OCI-LY1 (cell line): ENCODE results near the gene ZNF26.

Experiments
- H2AFZ ChIP-seq: fragments of 200-600 bp; sonication (generic), shearing (Covaris generic); 2 replicates; pipeline ENCODE4 v1.6.0; 2014; ENCODE audit warnings: antibody characterized with exemption, mild to moderate bottlenecking, low read length
- H3F3A ChIP-seq: fragments of 200-600 bp; sonication (generic), shearing (Covaris generic); 2 replicates; pipeline ENCODE4 v1.6.0; 2014; ENCODE audit warnings: mild to moderate bottlenecking, antibody characterized with exemption, low read length, moderate library complexity; ENCODE audit not compliant: insufficient read depth
- H3K27ac ChIP-seq: fragments of 200-600 bp; sonication (generic); 2 replicates; pipeline ENCODE4 v1.5.1; 2014; ENCODE audit warnings: low read length, mixed run types, mild to moderate bottlenecking, low read depth; ENCODE audit not compliant: poor library complexity, severe bottlenecking
- H3K27me3 ChIP-seq: fragments of 200-600 bp; sonication (generic); 2 replicates; pipeline ENCODE4 v1.6.0; 2014; ENCODE audit warnings: antibody characterized with exemption, mild to moderate bottlenecking, low read length, moderate library complexity; ENCODE audit not compliant: insufficient read depth
- H3K36me3 ChIP-seq: fragments of 200-600 bp; sonication (generic); 2 replicates; pipeline ENCODE4 v1.6.1; 2014; ENCODE audit warnings: mild to moderate bottlenecking, antibody characterized with exemption, low read length, moderate library complexity, mixed read lengths; ENCODE audit not compliant: insufficient read depth
- H3K4me1 ChIP-seq: fragments of 200-600 bp; sonication (generic); 2 replicates; pipeline ENCODE4 v1.5.1; 2014; ENCODE audit warnings: mild to moderate bottlenecking, low read length, moderate library complexity; ENCODE audit not compliant: insufficient read depth, severe bottlenecking
- H3K4me2 ChIP-seq: fragments of 200-600 bp; sonication (generic), shearing (Covaris generic); 2 replicates; pipeline ENCODE4 v1.6.1; 2014; ENCODE audit warnings: low read length
- H3K4me3 ChIP-seq: fragments of 200-600 bp; sonication (generic); 2 replicates; pipeline ENCODE4 v1.5.1; 2014; ENCODE audit warnings: low read length, low read depth, mild to moderate bottlenecking, mixed read lengths; ENCODE audit not compliant: poor library complexity, severe bottlenecking
- H3K79me2 ChIP-seq: fragments of 200-600 bp; shearing (Covaris generic); 2 replicates; pipeline ENCODE4 v1.6.1; 2016; ENCODE audit warnings: mixed run types, low read length, mixed read lengths; ENCODE audit not compliant: insufficient read depth
- H3K9ac ChIP-seq: fragments of 200-600 bp; sonication (generic), shearing (Covaris generic); 2 replicates; pipeline ENCODE4 v1.6.1; 2014; ENCODE audit warnings: mild to moderate bottlenecking, low read length, mixed read lengths
- H3K9me2 ChIP-seq: fragments of 200-600 bp; sonication (generic), shearing (Covaris generic); 2 replicates; pipeline ENCODE4 v1.6.1; 2014; ENCODE audit warnings: low read depth, mild to moderate bottlenecking, low read length, mixed read lengths
- H3K9me3 ChIP-seq: fragments of 200-600 bp; shearing (Covaris generic); 2 replicates; pipeline ENCODE4 v1.6.1; 2014; ENCODE audit warnings: low read length, mixed read lengths
- H4K20me1 ChIP-seq: fragments of 200-600 bp; sonication (generic), shearing (Covaris generic); 2 replicates; pipeline ENCODE4 v1.6.0; 2016; ENCODE audit warnings: mild to moderate bottlenecking, low read length; ENCODE audit not compliant: insufficient read depth
- EZH2 ChIP-seq: fragments of 200-600 bp; sonication (generic), shearing (Covaris generic); IDR thresholded peaks from 2 replicates; pipeline ENCODE4 v1.8.0; 2017; ENCODE audit warnings: borderline replicate concordance, mixed run types, mild to moderate bottlenecking, antibody characterized with exemption, low read length, moderate library complexity, mixed read lengths
- TF ChIP-seq, protein P1 (sequence below): fragments of 200-600 bp; sonication (generic), shearing (Covaris generic); IDR thresholded peaks from 2 replicates; pipeline ENCODE4 v1.5.1; 2017; ENCODE audit warnings: mild to moderate bottlenecking, antibody characterized with exemption, low read length, moderate library complexity, mixed read lengths

Gene ZNF26

DNA sequence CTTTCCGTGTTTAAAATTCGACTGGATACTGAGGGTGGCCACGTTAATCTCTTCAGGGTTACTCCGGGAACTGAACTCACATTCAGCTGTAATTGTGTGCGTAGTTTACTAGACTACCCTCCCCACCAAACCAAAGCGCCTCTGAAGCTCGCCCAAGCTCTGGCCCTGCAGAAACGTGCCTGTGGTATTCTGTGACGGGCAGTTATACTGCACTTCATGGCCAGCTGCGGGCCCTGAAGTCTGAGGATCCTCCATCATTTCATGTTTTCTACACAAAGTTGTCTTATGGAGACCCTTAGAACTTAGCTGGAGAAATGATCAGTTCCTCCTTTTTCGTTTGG, 688 bp downstream of the ZNF26 start:
- Histone ChIP-seq H3K4me3 (peak overlapping the region; percentile 90), H3K79me2 (peaks cover 38% of the 10 kb centered on the region), H3K9me3 (peaks cover 13% of the 10 kb centered on the region), H2AFZ (no peak overlapping the region; the same call in 1 of the 2 replicates), H3K4me2 (peak overlapping the region; percentile 91), H3K9me2 (no peaks in the 10 kb centered on the region), H3K36me3 (peaks cover 45% of the 10 kb centered on the region), H3K27ac (no peak overlapping the region), H3F3A (no peaks in the 10 kb centered on the region), H3K9ac (peak overlapping the region; percentile 90), H3K27me3 (no peaks in the 10 kb centered on the region), H3K4me1 (peaks cover 15% of the 10 kb centered on the region), H4K20me1 (no peaks in the 10 kb centered on the region)
- TF ChIP-seq EZH2, result no peak

DNA sequence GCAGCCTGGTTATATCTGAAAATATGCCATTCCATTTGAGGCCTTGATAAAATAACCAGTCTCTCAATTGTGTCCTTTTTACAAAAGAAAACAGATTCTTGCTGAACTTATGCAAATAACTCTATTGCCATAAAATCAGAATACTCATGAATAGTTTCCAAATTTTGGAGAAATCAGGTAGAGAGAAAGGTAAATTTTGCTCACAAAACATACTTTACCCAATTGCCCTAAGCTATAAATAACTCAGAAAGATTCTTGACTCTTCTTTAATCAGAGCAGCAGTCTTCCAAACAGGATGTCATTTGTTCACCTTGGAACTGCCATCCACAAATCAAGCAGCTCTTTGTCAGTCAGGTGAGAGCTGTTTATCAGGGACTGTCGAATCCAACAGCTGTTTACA, 12.6 kb downstream of the ZNF26 start:
- Histone ChIP-seq H3K79me2 (peaks cover 15% of the 10 kb centered on the region), H3K4me1 (no peaks in the 10 kb centered on the region)

DNA sequence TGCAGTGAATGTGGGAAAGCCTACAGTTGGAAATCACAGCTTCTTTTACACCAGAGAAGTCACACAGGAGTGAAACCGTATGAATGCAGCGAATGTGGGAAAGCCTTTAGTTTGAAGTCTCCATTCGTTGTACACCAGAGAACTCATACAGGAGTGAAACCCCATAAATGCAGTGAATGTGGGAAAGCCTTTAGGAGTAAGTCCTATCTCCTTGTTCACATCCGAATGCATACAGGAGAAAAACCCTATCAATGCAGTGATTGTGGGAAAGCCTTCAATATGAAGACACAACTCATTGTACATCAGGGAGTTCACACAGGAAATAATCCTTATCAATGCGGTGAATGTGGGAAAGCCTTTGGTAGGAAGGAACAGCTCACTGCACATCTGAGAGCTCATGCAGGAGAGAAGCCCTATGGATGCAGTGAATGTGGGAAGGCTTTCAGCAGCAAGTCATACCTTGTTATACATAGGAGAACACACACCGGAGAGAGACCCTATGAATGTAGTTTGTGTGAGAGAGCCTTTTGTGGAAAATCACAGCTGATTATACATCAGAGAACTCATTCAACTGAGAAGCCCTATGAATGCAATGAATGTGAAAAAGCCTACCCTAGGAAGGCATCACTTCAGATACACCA, 24.6 kb downstream of the ZNF26 start:
- Histone ChIP-seq H3K4me1 (no peaks in the 10 kb centered on the region), H3K36me3 (peaks cover 99% of the 10 kb centered on the region), H3F3A (no peaks in the 10 kb centered on the region)

More for the DNA sequence above, 12.6 kb downstream of the ZNF26 start:
- Histone ChIP-seq H3F3A (no peaks in the 10 kb centered on the region), H2AFZ (no peak overlapping the region), H3K4me2 (no peak overlapping the region), H3K9ac (no peak overlapping the region), H3K27ac (no peak overlapping the region), H3K9me2 (no peaks in the 10 kb centered on the region), H4K20me1 (no peaks in the 10 kb centered on the region), H3K4me3 (no peak overlapping the region), H3K36me3 (peaks cover 43% of the 10 kb centered on the region), H3K9me3 (peaks cover 53% of the 10 kb centered on the region), H3K27me3 (no peaks in the 10 kb centered on the region)
- TF ChIP-seq, protein P1, sequence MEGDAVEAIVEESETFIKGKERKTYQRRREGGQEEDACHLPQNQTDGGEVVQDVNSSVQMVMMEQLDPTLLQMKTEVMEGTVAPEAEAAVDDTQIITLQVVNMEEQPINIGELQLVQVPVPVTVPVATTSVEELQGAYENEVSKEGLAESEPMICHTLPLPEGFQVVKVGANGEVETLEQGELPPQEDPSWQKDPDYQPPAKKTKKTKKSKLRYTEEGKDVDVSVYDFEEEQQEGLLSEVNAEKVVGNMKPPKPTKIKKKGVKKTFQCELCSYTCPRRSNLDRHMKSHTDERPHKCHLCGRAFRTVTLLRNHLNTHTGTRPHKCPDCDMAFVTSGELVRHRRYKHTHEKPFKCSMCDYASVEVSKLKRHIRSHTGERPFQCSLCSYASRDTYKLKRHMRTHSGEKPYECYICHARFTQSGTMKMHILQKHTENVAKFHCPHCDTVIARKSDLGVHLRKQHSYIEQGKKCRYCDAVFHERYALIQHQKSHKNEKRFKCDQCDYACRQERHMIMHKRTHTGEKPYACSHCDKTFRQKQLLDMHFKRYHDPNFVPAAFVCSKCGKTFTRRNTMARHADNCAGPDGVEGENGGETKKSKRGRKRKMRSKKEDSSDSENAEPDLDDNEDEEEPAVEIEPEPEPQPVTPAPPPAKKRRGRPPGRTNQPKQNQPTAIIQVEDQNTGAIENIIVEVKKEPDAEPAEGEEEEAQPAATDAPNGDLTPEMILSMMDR, result no peak
- no peak for TF ChIP-seq EZH2

More for the DNA sequence above, 24.6 kb downstream of the ZNF26 start:
- Histone ChIP-seq H3K9me2 (no peaks in the 10 kb centered on the region), H3K4me2 (no peak overlapping the region), H3K9me3 (peaks cover 44% of the 10 kb centered on the region), H3K27me3 (no peaks in the 10 kb centered on the region), H3K9ac (no peak overlapping the region), H3K4me3 (no peak overlapping the region), H4K20me1 (no peaks in the 10 kb centered on the region), H3K79me2 (no peaks in the 10 kb centered on the region), H2AFZ (no peak overlapping the region), H3K27ac (no peak overlapping the region)
- TF ChIP-seq, protein P1, result no peak
- TF ChIP-seq EZH2, result no peak
